ENCODE data around the gene RYR1. TPM values are rescaled to one million over a fixed set of nuclear protein-coding genes. Genes with fewer than 3 reads are reported as not detected.

RYR1 gene
- total RNA-seq = 1 to 10 TPM in 2 of 3 donors, under 1 TPM in 1; 0.46 to 2.5 (median 1.3) TPM
- long read RNA-seq, donor 1, partial matches to known transcripts = 0 of 3 reads
- long read RNA-seq, donor 1, other reads (novel, unspliced or antisense) = 3 of 3 reads
- long read RNA-seq, donor 2 = 0 reads

- TF ChIP-seq, protein P1, sequence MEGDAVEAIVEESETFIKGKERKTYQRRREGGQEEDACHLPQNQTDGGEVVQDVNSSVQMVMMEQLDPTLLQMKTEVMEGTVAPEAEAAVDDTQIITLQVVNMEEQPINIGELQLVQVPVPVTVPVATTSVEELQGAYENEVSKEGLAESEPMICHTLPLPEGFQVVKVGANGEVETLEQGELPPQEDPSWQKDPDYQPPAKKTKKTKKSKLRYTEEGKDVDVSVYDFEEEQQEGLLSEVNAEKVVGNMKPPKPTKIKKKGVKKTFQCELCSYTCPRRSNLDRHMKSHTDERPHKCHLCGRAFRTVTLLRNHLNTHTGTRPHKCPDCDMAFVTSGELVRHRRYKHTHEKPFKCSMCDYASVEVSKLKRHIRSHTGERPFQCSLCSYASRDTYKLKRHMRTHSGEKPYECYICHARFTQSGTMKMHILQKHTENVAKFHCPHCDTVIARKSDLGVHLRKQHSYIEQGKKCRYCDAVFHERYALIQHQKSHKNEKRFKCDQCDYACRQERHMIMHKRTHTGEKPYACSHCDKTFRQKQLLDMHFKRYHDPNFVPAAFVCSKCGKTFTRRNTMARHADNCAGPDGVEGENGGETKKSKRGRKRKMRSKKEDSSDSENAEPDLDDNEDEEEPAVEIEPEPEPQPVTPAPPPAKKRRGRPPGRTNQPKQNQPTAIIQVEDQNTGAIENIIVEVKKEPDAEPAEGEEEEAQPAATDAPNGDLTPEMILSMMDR (IDR thresholded peaks at IDR 0.05) = no peak
- Histone ChIP-seq H3K4me3 (no peak within 1 kb of the TSS), H3K9me3 (no peaks in the 10 kb centered on the region), H3K36me3 (ENCODE audit: low read depth) (no peaks in the 10 kb centered on the region), H3K4me1 (ENCODE audit: low read depth) (no peaks in the 10 kb centered on the region)
- DNase-seq (peak in 2 of 3 donors; percentile 39 to 47), ATAC-seq (peak; percentile 71)
- intact Hi-C loops (cut with DNase I, micrococcal nuclease) = no loop called here
These were observed at the start of gene RYR1 for GRCh38 chr19:38433268-38433733. Gene RYR1 (plus strand): TSS chr19:38433691. CDS start chr19:38433830, 139 bp downstream.

- no peaks in the 10 kb centered on the region for H3K9me3 ChIP-seq
- H3K4me3 ChIP-seq = no peak overlapping the region
- peaks cover 3% of the 10 kb centered on the region for H3K36me3 ChIP-seq (ENCODE audit: low read depth)
- H3K4me1 ChIP-seq (ENCODE audit: low read depth) = peaks cover 23% of the 10 kb centered on the region
- ATAC-seq (no peak), DNase-seq (no peak)
- intact Hi-C loops (cut with DNase I, micrococcal nuclease) = no loop called here
- TF ChIP-seq, protein P1 (IDR thresholded peaks at IDR 0.05) = no peak
These were observed 49.7 kb upstream of the RYR1 start for GRCh38 chr19:38383743-38384142.

GRCh38 chr19:38384209-38385027 is 49.1 kb upstream of the RYR1 start:
- Histone ChIP-seq H3K9me3 (no peaks in the 10 kb centered on the region), H3K4me3 (no peak overlapping the region), H3K36me3 (ENCODE audit: low read depth) (peaks cover 3% of the 10 kb centered on the region), H3K4me1 (ENCODE audit: low read depth) (peaks cover 28% of the 10 kb centered on the region)
- TF ChIP-seq, protein P1 (IDR thresholded peaks at IDR 0.05) = no peak
- ATAC-seq = no peak
- intact Hi-C loops (cut with DNase I, micrococcal nuclease) = no loop called here
- DNase-seq = no peak

GRCh38 chr19:38385057-38385803 is 48.3 kb upstream of the RYR1 start:
- H3K36me3 ChIP-seq (ENCODE audit: low read depth) = peaks cover 3% of the 10 kb centered on the region
- H3K4me3 ChIP-seq = no peak overlapping the region
- intact Hi-C loops (cut with DNase I, micrococcal nuclease) = no loop called here
- ATAC-seq = no peak
- no peaks in the 10 kb centered on the region for H3K9me3 ChIP-seq
- DNase-seq = no peak
- peaks cover 28% of the 10 kb centered on the region for H3K4me1 ChIP-seq (ENCODE audit: low read depth)
- TF ChIP-seq, protein P1 (IDR thresholded peaks at IDR 0.05) = no peak

GRCh38 chr19:38385804-38386257 is 47.7 kb upstream of the RYR1 start:
- ATAC-seq = no peak
- TF ChIP-seq, protein P1 (IDR thresholded peaks at IDR 0.05) = no peak
- Histone ChIP-seq H3K4me3 (no peak overlapping the region), H3K36me3 (ENCODE audit: low read depth) (peaks cover 3% of the 10 kb centered on the region), H3K4me1 (ENCODE audit: low read depth) (peaks cover 28% of the 10 kb centered on the region), H3K9me3 (no peaks in the 10 kb centered on the region)
- intact Hi-C loops (cut with DNase I, micrococcal nuclease) = no loop called here
- DNase-seq = no peak

All from mucosa of descending colon (tissue), 3 donors.